M059J (cell line): ENCODE measurements around the gene RCAN1. TPM values are rescaled to one million over a fixed set of nuclear protein-coding genes. Genes with fewer than 3 reads are reported as not detected.
"Not testable (repeated sequence)": the region's sequence is repeated elsewhere in the genome, so short reads cannot be mapped to it uniquely, and the experiment has no call there.

Experiments
- DNase-seq: peaks from one replicate; pipeline ENCODE4 v3.0.0-alpha.2; 2012; ENCODE audit warnings: low read depth
- total RNA-seq: library from RNA; depleted of rRNA; stranded (reverse); fragments of >200 nt; shearing (Covaris generic); gene quantifications from 2 replicates; pipeline ENCODE4 v1.2.3, GENCODE V29; 2014

The RCAN1 gene
- total RNA-seq, 1 experiment from 2014 or later: 181 TPM

DNA sequence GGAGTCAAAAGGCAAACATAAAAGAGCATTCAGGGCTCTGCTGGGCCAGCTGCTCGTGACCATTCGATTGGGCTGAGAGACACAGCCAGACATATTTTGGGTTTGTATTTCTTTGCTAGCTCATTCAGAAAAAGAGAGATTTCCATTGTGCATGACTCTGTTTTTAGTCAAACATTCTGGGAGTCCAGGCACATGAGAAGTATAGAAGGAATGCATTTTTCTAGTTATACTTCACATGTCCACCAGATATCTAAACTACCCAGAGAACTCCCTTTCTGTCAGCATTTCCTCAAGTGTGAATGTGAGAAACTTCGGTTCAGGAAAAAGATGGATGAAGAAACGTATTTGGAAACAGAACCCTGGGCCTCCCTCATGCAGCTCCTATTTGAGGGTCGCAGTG is 96.6 kb downstream of the RCAN1 start:
- DNase-seq: no peak

DNA sequence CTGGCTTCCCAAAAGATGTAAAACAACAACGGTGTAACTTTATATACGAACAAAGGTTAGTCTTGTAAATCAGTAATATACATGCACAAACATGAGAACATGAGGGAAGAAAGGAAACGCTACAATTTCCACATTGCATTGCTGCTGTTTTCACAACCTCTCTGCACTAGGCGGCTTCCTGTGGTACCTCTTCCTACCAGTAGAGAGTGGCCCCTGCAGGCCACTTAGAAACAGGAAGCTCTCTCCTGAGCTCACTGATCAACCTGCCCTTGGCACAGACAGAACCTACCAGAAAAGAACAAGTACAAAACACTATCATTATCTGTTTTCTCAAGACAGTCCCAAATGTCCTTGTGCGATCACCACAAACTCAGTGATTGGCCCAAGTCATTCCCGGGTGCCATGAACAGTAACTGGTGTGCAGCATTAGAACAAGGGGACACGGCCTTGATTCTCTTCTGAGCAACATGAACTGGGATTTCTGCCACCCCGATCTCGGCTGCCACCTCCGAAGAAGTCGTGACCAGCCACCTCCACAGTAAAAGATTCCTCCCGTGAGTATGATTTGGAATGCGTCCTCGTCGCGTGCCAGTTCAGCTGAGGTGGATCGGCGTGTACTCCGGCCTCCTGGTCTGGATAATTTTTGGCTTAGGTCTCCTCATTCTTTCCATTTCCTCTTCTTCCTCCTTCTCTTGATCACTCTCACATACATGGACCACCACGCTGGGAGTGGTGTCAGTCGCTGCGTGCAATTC is 97.2 kb downstream of the RCAN1 start:
- peak; percentile 58 for DNase-seq

DNA sequence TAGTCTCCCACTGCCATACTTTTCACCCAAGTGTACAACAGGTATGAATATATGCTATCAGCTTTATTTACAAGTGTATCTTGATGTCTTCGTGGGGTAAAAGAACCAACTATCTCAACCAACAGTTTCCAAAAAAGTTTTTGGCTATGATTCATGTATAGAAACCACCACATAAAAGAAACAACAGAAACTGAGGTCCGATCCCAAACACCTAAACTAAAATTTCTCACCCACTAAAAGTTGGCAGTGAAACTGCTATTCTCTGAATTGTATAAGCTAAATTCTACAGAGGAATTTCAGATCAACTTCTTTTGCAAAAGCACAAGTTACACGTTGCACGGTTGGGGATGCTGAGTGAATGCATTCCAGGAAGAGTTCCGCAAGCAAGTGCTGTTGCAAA is 97.9 kb downstream of the RCAN1 start:
- no peak for DNase-seq

DNA sequence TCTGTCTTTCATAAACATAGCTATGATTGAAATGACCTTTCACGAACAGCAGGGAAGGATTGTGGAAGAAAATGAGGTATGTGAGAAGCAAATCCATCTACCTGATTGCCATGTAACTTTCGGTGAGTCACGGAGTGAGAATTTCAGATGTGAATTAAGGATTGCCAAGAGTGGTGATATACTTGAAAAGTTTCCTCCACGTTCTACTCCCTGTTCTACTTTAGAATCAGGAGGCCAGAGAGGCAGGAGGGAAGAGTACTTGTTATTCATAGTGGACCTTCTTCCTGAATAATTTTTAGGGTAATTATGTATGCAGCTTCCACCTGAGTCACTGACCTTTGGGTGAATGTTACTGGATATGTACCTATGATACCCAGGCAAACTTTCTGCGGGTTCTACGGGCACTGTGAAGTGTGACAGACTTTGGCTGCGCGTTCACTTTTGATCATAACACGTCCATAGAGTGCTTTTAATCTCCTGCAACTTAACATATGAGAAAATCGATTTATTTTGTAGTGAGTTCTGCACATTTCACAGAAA is 100.3 kb downstream of the RCAN1 start:
- DNase-seq: no peak

DNA sequence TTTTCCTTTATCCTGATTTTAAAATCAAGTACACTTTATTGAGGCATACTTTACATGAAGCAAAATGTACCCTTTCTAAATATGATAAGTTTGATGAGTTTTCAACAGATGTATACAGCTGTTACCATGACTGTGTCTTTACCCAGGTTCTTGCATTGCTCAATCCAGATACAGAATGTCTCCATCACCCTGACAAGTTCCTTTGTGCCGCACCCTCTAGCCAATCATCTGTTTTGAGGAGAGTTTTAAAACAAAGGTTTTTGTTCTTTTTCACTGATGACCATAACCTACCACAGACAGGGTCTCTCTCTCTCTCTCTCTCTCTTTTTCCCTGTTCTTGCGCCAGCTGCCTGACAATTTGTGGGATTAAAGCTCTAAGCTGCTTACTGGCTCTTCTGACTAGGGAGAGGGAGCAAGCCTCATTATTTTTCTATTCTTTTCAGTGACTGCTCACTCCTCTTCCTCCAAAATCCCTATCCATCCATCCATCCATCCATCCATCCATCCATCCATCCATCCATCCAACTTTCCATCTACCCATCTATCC is 101.7 kb downstream of the RCAN1 start:
- DNase-seq: no peak

DNA sequence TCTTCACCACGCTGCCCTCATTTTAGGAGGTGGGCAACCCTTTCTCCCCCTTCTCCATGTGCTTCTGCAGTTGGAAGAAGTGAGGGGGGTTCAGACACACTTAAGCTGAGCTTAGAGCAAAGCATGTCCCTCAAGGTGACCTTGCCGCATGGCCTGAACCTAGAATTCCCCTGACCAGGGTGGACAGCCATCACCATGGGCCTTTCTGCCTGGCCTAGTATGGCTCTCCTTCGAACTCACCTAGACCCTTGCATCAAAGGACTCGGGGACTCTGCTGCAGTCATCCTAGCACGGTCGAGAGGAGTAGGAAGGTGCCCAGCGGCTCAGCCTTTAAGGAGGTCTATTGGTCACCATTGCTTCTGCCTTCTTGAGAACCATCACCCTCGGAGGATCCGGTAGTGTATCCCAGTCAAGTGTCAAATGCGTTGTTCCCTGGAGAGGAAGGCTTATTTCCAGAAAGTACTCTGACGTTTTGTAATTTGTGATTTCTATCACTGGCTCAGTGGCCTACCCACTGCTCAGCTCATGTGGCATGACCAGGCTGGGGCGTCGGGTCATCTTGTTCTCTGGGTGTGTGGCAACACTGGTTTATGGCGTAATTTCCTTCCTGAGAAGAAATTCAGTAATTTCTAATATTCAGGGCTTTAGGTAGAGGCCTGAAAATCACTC is 103.0 kb downstream of the RCAN1 start, which contains the start of gene KCNE1:
TSS of gene KCNE1 (minus strand) at position 424 of the 669 bp plus-strand sequence. CDS start 62,576 bp downstream, outside the sequence.
- no peak for DNase-seq

DNA sequence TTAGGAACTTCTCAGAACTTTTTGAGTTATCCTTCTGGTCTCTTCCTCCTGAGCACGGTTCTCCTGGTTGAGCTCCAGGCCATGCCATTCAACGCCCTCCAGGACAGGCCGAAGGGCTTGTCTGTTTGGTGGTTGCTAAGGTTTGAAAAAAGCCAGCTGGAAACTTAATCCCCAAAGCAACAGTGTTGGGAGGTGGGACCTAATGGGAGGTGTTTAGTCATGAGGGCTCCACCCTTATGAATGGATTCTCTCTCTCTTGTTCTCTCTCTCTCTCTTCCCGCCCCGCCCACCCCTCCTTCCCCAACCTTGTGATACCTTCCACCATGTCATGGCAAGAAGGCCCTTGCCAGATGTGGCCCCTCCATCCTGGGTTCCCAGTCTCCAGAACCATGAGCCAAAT is 103.7 kb downstream of the RCAN1 start:
- DNase-seq: no peak

DNA sequence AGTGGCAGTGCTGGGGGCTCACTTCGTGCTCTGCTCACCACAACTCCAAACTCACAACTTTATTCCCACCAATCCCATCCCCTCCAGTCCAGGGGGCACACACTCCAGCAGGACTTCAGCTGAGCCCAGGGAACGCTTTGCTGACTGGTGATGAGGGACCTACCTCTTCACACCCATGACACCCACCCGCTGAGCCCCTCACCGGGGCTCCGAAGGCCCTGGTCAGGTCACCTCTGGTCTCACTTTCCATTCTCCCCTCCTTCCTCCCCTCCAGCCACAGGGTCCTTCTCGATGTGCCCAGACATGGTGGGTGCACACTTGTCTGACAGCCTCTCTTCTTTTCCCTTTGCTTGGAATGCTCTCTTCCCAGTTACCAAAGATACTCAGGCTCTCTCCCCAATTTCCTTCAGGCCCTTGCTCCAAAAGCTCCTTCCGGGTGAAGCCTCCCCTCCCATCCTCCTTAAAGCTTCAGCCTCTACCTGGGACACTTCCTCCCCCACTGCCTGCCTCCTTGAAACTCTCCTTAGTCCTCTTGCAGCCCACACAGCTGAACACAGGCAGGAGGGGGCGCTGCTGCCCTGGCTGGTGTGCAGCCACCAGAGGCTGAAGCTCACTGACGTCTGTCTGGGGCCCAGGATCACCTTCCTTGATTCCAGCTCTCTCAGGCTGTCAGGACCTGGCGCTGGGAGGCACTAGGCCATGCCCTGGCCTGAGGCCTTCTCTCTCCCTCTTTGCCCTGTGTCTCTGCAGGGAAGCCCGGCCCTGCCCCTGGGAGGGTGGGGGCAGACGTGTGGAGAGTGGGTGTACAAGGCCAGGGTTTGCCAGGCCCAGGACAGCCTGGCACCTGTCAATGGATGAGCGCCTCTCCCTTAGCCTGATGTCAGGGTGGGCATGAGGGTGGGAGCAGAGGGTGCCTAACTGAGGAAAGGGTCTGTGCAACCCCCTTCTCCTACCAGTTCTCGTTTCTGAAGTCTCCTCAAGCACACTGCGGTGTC is 104.5 kb downstream of the RCAN1 start:
- peak; percentile 76 for DNase-seq

DNA sequence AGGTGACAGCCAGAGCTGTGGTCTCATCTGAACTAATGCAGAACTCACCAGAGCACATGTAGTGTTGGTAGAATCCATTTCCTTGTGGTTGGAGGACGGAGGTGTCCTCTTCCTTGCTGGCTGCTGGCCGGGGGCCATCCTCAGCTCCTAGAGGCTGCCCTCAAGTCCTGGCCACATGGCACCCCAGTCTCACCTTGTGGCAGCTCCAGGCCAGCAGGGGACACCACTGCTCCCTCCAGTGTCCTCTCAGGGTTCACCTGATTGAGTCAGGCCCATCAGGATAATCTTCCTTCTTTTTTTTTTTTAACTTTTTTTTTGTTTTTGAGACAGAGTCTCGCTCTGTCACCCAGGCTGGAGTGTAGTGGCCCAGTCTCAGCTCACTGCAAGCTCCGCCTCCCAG is 105.8 kb downstream of the RCAN1 start:
- no peak for DNase-seq

DNA sequence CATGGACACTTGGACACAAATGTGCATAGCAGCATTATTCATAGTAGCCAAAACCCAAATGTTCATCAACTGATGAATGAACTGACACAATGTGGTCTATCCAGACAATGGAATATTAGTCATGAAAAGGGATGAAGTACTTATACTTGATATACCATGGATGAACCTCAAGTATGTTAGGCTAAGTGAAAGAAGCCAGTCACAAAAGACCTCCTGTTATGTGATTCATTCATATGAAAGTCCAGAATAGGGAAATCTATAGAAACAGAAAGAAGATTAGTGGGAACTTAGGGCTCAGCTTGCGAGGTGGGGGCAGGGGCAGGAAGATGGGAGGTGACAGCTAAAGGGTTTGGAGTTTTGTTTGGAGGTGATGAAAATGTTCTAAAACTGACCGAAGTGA is 110.3 kb downstream of the RCAN1 start:
- no peak for DNase-seq

DNA sequence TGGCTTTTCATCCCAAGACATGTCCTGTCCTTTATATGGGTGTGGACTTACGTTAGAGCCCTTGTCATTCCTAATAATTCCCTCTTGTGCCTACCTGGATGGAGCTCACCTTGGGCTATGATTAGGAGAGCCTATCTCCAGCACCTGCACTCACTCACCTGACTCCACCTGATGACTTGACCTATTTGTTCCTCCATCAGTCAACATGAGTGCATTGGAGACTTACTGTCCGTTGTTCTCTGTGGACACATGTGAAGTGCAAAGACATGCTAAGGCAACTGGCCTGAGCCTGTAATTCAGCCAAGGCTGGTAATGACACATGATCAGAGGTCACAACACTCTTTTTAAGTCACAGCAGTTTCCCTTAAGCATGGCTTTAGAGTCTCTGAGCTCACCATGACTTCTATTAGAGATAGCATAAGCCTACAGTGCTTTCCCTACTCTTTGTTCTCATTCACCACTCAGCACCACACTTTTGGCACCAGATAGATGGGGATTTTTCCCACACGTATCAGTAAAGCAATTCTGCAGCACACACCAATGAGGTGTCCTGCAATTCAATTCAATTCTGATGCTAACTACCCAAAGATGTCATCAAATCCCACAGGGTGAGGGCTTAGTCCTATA is 112.3 kb downstream of the RCAN1 start:
- no peak for DNase-seq

DNA sequence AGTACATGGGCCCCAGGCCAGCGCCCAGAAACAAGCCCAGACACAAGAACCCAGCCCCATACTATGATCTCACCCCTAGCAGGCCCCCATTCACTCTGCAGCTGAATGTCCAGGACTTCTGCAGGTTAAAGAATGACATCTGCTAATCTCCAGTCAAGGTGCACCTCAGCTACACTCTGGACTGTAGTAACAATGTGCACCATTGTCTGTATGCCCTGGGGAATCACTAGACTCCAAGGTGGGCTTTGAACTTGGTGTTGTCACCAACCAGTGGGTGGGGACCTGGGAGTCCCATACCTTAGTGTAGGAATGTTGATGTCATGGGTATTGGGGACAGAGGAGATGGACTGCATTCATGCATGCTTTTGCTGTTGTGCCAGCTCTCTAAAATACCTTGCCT is 113.2 kb downstream of the RCAN1 start:
- DNase-seq: no peak

DNA sequence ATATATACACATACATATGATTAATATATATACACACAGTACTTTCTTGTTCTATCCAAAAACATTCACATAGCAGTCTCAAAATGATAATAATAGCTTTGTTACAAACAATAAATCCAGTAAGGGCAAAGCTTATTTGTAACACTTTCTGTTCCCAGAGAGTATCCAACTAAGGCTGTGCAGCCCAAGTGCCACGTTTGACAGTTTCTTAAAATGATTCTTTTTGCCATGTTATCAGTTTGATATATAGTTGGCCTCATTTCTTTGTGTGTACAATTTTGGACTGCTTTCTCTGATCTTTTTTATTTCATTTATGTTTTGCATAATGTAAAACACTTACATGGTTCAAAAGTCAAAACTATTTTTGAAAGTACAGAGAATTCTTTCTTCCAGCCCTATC is 114.7 kb downstream of the RCAN1 start:
- no peak for DNase-seq

DNA sequence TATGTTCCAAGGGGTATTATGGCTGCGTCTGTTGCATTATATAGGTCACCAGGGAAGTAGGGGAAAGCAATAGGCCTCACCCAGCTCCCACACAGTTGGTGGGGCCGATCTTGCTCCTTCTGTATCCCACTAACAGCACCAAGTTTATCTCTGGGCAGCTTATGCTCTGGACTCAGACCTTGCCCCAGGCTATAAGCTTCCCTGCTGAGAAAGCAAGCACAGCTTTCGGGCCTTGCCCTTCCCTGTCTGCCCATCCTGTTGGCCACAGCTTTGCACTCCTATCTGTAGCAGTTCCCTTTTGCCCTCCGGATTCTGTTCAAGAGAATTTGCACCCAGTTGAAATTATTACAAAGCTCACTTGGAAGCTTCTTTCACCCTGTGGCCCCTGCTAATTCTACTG is 115.8 kb downstream of the RCAN1 start:
- no peak for DNase-seq

DNA sequence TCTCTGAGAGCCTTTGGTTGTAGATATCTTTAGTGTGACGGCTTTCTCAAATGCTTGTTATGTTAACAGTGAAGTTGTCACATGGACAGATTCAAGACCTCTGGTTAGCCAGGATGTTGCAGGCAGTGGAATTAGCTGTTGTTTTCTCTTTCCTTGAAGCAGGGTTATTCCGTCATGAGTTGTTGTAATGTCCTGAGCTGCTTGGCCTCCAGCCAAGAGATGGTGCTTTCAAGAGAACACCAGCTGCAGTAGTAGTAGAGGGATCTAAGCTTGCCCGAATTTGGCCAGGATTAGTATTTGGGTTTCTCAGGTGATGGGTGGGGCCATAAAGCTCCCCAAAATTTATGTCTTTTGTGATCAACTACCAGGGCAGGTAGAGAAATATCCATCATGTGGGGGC is 116.3 kb downstream of the RCAN1 start:
- DNase-seq: no peak

DNA sequence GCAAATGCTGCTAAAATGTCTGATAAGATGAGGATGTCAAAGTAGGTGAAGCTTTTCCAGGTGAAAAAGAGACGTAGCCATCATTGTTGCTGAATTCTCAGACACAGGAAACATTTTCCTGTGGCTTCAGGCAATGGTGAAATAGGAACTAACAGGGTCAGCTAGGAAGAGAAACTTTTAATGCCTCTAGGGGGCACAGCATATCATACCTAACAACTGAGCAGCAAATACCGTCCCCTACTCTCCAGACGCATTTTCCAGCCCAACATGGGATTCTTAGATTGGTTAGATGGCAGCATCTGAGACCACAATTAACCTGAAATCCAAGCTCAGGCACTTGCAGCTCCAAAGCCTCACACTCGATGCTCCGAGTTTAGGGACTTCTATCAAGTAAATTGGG is 131.1 kb downstream of the RCAN1 start:
- DNase-seq: not testable (repeated sequence)

DNA sequence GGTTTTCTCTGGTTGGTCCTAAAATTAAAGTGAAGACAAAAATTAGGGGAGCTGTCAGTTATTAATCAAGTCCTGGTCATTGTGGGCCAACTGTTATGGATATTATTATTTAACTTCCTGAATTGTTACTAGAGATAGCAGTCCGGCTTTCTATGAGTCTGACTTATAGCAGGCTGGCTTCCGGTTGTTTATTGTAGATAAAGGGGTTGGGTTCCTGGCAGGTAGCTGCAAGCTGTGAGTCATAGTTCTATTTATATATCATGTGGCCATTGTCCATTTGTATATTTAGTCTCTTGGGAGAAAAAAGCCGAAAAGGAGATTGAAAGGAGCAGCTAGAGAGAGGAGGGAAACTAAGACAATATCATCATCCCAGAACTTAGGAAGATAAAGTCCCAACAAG is 131.5 kb downstream of the RCAN1 start:
- not testable (repeated sequence) for DNase-seq

DNA sequence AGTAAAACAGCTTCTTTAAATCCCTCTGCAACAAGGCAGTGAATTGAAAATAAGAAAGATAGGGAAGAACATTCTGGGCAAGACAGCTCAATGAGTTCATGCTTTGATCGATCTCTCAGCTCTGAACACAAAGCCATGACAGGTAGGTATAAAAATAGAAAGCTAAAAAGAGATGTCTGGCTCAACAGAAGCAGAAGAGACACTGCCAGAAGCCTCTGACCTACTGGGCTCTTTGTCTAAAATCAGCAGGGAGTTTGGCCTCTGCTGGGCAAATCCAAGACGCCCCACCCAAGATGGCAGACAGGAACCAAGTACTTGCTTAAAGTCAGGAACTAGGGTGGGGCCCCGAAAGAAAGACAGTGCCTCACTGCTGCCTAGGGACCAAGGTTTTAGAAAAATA is 147.6 kb downstream of the RCAN1 start:
- not testable (repeated sequence) for DNase-seq
